Transverse colon (tissue), 4 donors: ENCODE results near the gene IFI27L1. TPM values are rescaled to one million over a fixed set of nuclear protein-coding genes. Genes with fewer than 3 reads are reported as not detected.

Experiments used
- DNase-seq: peaks from one replicate; pipeline ENCODE4 v3.0.0-alpha.2; 2019
- H3K27ac ChIP-seq, 4 donors: fragments of 200-600 bp; sonication (generic); 2 replicates each; pipeline ENCODE4 v1.5.1; 2016 to 2018; ENCODE audit warnings: inconsistent platforms in 4 of 4
- H3K27me3 ChIP-seq: fragments of 200-600 bp; sonication (generic); 2 replicates; pipeline ENCODE4 v1.5.1; 2017; ENCODE audit warnings: inconsistent platforms
- H3K36me3 ChIP-seq, 4 donors: fragments of 200-600 bp; sonication (generic); 2 replicates each; pipeline ENCODE4 v1.5.1; 2017 to 2019; ENCODE audit warnings: inconsistent platforms in 4 of 4
- H3K4me1 ChIP-seq, 4 donors: fragments of 200-600 bp; sonication (generic); 2 replicates each; pipeline ENCODE4 v1.5.1; 2017 to 2020; ENCODE audit warnings: inconsistent platforms in 4 of 4
- H3K4me3 ChIP-seq, 4 donors: fragments of 200-600 bp; sonication (generic); 1 replicate in 1 of 4; 2 replicates in 3 of 4; pipeline versions ENCODE4 v1.5.1 to v1.6.1; 2017 to 2019; ENCODE audit warnings: inconsistent platforms in 4 of 4
- H3K9me3 ChIP-seq, 2 donors: fragments of 200-600 bp; sonication (generic); 2 replicates each; pipeline ENCODE4 v1.5.1; 2017 to 2019; ENCODE audit warnings: inconsistent platforms in 2 of 2
- CTCF ChIP-seq, 5 experiments: fragments of 200-600 bp in 3 of 5; fragments of 450-650 bp in 2 of 5; sonication (generic) in 3 of 5; IDR thresholded peaks; 1 replicate in 2 of 5; 2 replicates in 3 of 5; pipeline ENCODE4 v1.5.1; 2016 to 2017; ENCODE audit warnings: antibody characterized with exemption in 5 of 5, inconsistent platforms in 3 of 5, mild to moderate bottlenecking in 2 of 5, moderate library complexity in 1 of 5
- EP300 ChIP-seq: sonication (generic); formaldehyde crosslinking; IDR thresholded peaks from one replicate; pipeline ENCODE4 v1.6.1; 2017; ENCODE audit warnings: antibody characterized with exemption, low read depth
- POLR2A ChIP-seq: fragments of 450-650 bp; IDR thresholded peaks from one replicate; pipeline ENCODE4 v1.6.1; 2016; ENCODE audit warnings: antibody characterized with exemption, mild to moderate bottlenecking, moderate library complexity
- POLR2AphosphoS5 ChIP-seq, 3 donors: sonication (generic); formaldehyde crosslinking; IDR thresholded peaks; one replicate each; pipeline ENCODE4 v1.6.1; 2016; ENCODE audit warnings: antibody characterized with exemption in 3 of 3
- WGBS, 2 donors: methylation state at CpG; one replicate each; pipeline ENCODE4 v1.1.5; 2018; ENCODE audit warnings: low coverage in 1 of 2; 5-methylcytosine and 5-hydroxymethylcytosine counted together
- in situ Hi-C, 4 donors: fragments of 200-750 bp; cut with MboI; loops; one replicate each; pipeline versions ENCODE4 v1.15.0 to v1.15.1; 2017; ENCODE audit warnings: low sequenced_read_pairs in 3 of 4, low pct_ligation_motif_present in 1 of 4, low pct_unique_long_range_greater_than_20kb in 1 of 4
- intact Hi-C: fragments of 100-400 bp; cut with DNase I; formaldehyde crosslinking; loops from one replicate; pipeline ENCODE4 v1.15.1; 2023; ENCODE audit warnings: low total_unique reads
- total RNA-seq, 4 donors: library from RNA; depleted of rRNA; stranded (reverse); fragments of >200 nt; gene quantifications; one replicate each; pipeline ENCODE4 v1.1.0, GENCODE V29; 2016

The IFI27L1 gene
- total RNA-seq, 4 donors from 2014 or later: 12.3 to 21.3 (median 17.9) TPM; not detected in 1

- WGBS, 2 donors: 74 to 86% methylated on average over 1 to 3 of the region's 3 CpGs
- Histone ChIP-seq H3K27ac (no peak overlapping the region), H3K4me3 (no peak overlapping the region), H3K9me3 (no peaks in the 10 kb centered on the region), H3K4me1 (no peaks in the 10 kb centered on the region), H3K36me3 (no peaks in the 10 kb centered on the region), H3K27me3 (no peaks in the 10 kb centered on the region)
- in situ Hi-C loops: no loop called here
- DNase-seq: no peak
- intact Hi-C loops: no loop called here
- TF ChIP-seq CTCF (IDR thresholded peaks at IDR 0.05) (no peak), POLR2AphosphoS5 (IDR thresholded peaks at IDR 0.05) (no peak), POLR2A (no peak), EP300 (no peak)
Observed at GRCh38 chr14:94142247-94142646, 61.1 kb downstream of the IFI27L1 start.

GRCh38 chr14:94142836-94143235, 61.7 kb downstream of the IFI27L1 start:
- WGBS, 2 donors: 67 to 81% methylated on average over 1 of the region's 1 CpG
- no peaks in the 10 kb centered on the region for H3K36me3 ChIP-seq
- no peak overlapping the region for H3K27ac ChIP-seq
- no peaks in the 10 kb centered on the region for H3K9me3 ChIP-seq
- in situ Hi-C loops (no loop called here), intact Hi-C loops (no loop called here)
- no peak for DNase-seq
- no peaks in the 10 kb centered on the region for H3K27me3 ChIP-seq
- no peaks in the 10 kb centered on the region for H3K4me1 ChIP-seq
- TF ChIP-seq POLR2A (no peak), EP300 (no peak), POLR2AphosphoS5 (IDR thresholded peaks at IDR 0.05) (no peak), CTCF (IDR thresholded peaks at IDR 0.05) (no peak)
- H3K4me3 ChIP-seq: no peak overlapping the region

GRCh38 chr14:94143239-94143638, 62.1 kb downstream of the IFI27L1 start:
- in situ Hi-C loops: no loop called here
- no peaks in the 10 kb centered on the region for H3K9me3 ChIP-seq
- H3K4me3 ChIP-seq: no peak overlapping the region
- H3K27me3 ChIP-seq: no peaks in the 10 kb centered on the region
- no peaks in the 10 kb centered on the region for H3K36me3 ChIP-seq
- H3K27ac ChIP-seq: no peak overlapping the region
- WGBS, 2 donors: 67 to 100% methylated on average over 1 to 3 of the region's 3 CpGs
- H3K4me1 ChIP-seq: no peaks in the 10 kb centered on the region
- TF ChIP-seq EP300: no peak
- TF ChIP-seq CTCF (IDR thresholded peaks at IDR 0.05): no peak
- TF ChIP-seq POLR2AphosphoS5 (IDR thresholded peaks at IDR 0.05): no peak
- intact Hi-C loops: no loop called here
- no peak for DNase-seq

- intact Hi-C loops (no loop called here), in situ Hi-C loops (no loop called here)
Observed at GRCh38 chr14:94143711-94144110, 62.6 kb downstream of the IFI27L1 start.

GRCh38 chr14:94144765-94145164, 63.7 kb downstream of the IFI27L1 start:
- Histone ChIP-seq H3K36me3 (no peaks in the 10 kb centered on the region), H3K4me1 (no peaks in the 10 kb centered on the region), H3K27me3 (no peaks in the 10 kb centered on the region), H3K4me3 (no peak overlapping the region), H3K9me3 (no peaks in the 10 kb centered on the region), H3K27ac (no peak overlapping the region)
- in situ Hi-C loops: no loop called here
- intact Hi-C loops: no loop called here
- WGBS, 2 donors: 83% methylated on average over 1 of the region's 1 CpG; no CpG with 5 or more reads in 1 of the 2 donors
- DNase-seq: no peak
- TF ChIP-seq CTCF (IDR thresholded peaks at IDR 0.05) (no peak), EP300 (no peak), POLR2A (no peak), POLR2AphosphoS5 (IDR thresholded peaks at IDR 0.05) (no peak)

More at GRCh38 chr14:94143711-94144110, 62.6 kb downstream of the IFI27L1 start:
- H3K36me3 ChIP-seq: no peaks in the 10 kb centered on the region
- WGBS, 2 donors: 84 to 100% methylated on average over 2 to 4 of the region's 4 CpGs
- H3K27ac ChIP-seq: no peak overlapping the region
- no peaks in the 10 kb centered on the region for H3K4me1 ChIP-seq
- no peak overlapping the region for H3K4me3 ChIP-seq
- DNase-seq: no peak
- no peaks in the 10 kb centered on the region for H3K9me3 ChIP-seq
- H3K27me3 ChIP-seq: no peaks in the 10 kb centered on the region
- TF ChIP-seq POLR2AphosphoS5 (IDR thresholded peaks at IDR 0.05) (no peak), EP300 (no peak)
